HepG2 (cell line): ENCODE results near the gene CTNNA2. TPM values are rescaled to one million over a fixed set of nuclear protein-coding genes. Genes with fewer than 3 reads are reported as not detected.

Source experiments
- ATAC-seq: fragments of 200-7000 bp; cut with Tn5 transposase; 3 replicates; pipeline ENCODE4 v1.9.1; 2020; ENCODE audit warnings: mild to moderate bottlenecking, moderate library complexity
- BruUV-seq: library from RNA; stranded (reverse); fragments of 400-500 nt; replicated peaks from 2 replicates; lab custom pipeline; 2021; lab: Mats Ljungman, UMichigan
- CTCF ChIA-PET: fragments of 300-600 bp; formaldehyde crosslinking; extraction: SDS; loops from one replicate; lab custom pipeline; 2021; ENCODE audit warnings: low total read pairs, inconsistent platforms, low intra/inter-chr PET ratio; lab: Yijun Ruan, JAX
- POLR2A ChIA-PET: fragments of 350-600 bp; sonication (Branson Sonifier 250); formaldehyde crosslinking; loops from one replicate; lab custom pipeline; 2020; ENCODE audit warnings: antibody characterized with exemption, inconsistent platforms; lab: Yijun Ruan, JAX
- DNase-seq: peaks from one replicate; pipeline ENCODE4 v3.0.0-alpha.2; 2015; ENCODE audit warnings: low spot score
- FAIRE-seq: peaks from 3 replicates; lab custom pipeline; 2011; peaks lifted over from hg19 to GRCh38; lab: Jason Lieb, UNC
- H2AFZ ChIP-seq: one replicate; pipeline ENCODE4 v1.6.1; 2011; ENCODE audit warnings: low read length, inconsistent platforms
- H3K27ac ChIP-seq: fragments of 300-600 bp; 3 replicates; pipeline ENCODE4 v1.8.0; 2011; ENCODE audit warnings: mixed run types, mild to moderate bottlenecking, mixed read lengths, low read length, inconsistent platforms; ENCODE audit not compliant: insufficient read depth; ENCODE audit errors: extremely low read length
- H3K27me3 ChIP-seq, 2 experiments: fragments of 200-600 bp in 1 of 2; 2 replicates in 1 of 2; 3 replicates in 1 of 2; pipeline versions ENCODE4 v1.6.0 to v1.8.0; 2011; ENCODE audit warnings: low read length in 2 of 2, mild to moderate bottlenecking in 2 of 2, moderate library complexity in 2 of 2, inconsistent platforms in 1 of 2; ENCODE audit not compliant: insufficient read depth in 2 of 2, control insufficient read depth in 1 of 2
- H3K36me3 ChIP-seq, 2 experiments: fragments of 200-600 bp in 1 of 2; replicated peaks in 1 of 2; 2 replicates in 1 of 2; 3 replicates in 1 of 2; pipeline versions ENCODE4 v1.5.1 to v1.8.0; 2011; ENCODE audit warnings: low read length in 2 of 2, inconsistent platforms in 1 of 2; ENCODE audit not compliant: insufficient read depth in 2 of 2, control insufficient read depth in 1 of 2
- H3K4me1 ChIP-seq: 2 replicates; pipeline ENCODE4 v1.5.1; 2012; ENCODE audit warnings: low read length, inconsistent platforms; ENCODE audit not compliant: insufficient read depth
- H3K4me2 ChIP-seq: 2 replicates; pipeline ENCODE4 v1.6.0; 2011; ENCODE audit warnings: low read depth, low read length, inconsistent platforms
- H3K4me3 ChIP-seq, 3 experiments: fragments of 200-600 bp in 1 of 3; sonication (generic), shearing (Covaris generic) in 1 of 3; replicated peaks in 1 of 3; 2 replicates each; pipeline ENCODE4 v1.5.1; 2011 to 2016; ENCODE audit warnings: low read length in 3 of 3, inconsistent platforms in 2 of 3, low read depth in 2 of 3, mild to moderate bottlenecking in 2 of 3, control low read depth in 1 of 3, mixed read lengths in 1 of 3; ENCODE audit not compliant: insufficient read depth in 1 of 3
- H3K79me2 ChIP-seq: one replicate; pipeline ENCODE4 v1.6.1; 2011; ENCODE audit warnings: low read length, inconsistent platforms; ENCODE audit not compliant: insufficient read depth
- H3K9ac ChIP-seq: 2 replicates; pipeline ENCODE4 v1.6.0; 2011; ENCODE audit warnings: mild to moderate bottlenecking, low read depth, low read length, inconsistent platforms; ENCODE audit not compliant: insufficient read depth
- H3K9me3 ChIP-seq: 2 replicates; pipeline ENCODE4 v1.5.1; 2012; ENCODE audit warnings: mild to moderate bottlenecking, low read length
- H4K20me1 ChIP-seq: 2 replicates; pipeline ENCODE4 v1.6.0; 2011; ENCODE audit warnings: inconsistent platforms, mild to moderate bottlenecking, low read length, moderate library complexity; ENCODE audit not compliant: insufficient read depth
- AHDC1 ChIP-seq: sonication (generic); formaldehyde crosslinking; IDR thresholded peaks from 2 replicates; pipeline ENCODE4 v1.5.1; 2020; ENCODE audit warnings: mild to moderate bottlenecking, missing genetic modification reagents, borderline replicate concordance
- CBX1 ChIP-seq: IDR thresholded peaks from one replicate; pipeline ENCODE4 v1.6.1; 2016; ENCODE audit warnings: antibody characterized with exemption, low read depth
- CEBPZ ChIP-seq: IDR thresholded peaks from 2 replicates; pipeline ENCODE4 v1.6.1; 2012; ENCODE audit warnings: low read length, improper control_type of control experiment
- HDAC1 ChIP-seq: sonication (generic); formaldehyde crosslinking; IDR thresholded peaks from 2 replicates; pipeline ENCODE4 v1.5.1; 2020; ENCODE audit warnings: mild to moderate bottlenecking, missing genetic modification reagents
- NFRKB ChIP-seq: fragments of 450-650 bp; IDR thresholded peaks from 2 replicates; pipeline ENCODE4 v1.6.1; 2017
- RBFOX2 ChIP-seq: fragments of 200-400 bp; formaldehyde crosslinking; IDR thresholded peaks from 2 replicates; pipeline ENCODE4 v1.6.1; 2017; ENCODE audit warnings: low read depth, mild to moderate bottlenecking, low read length
- SETDB1 ChIP-seq: sonication (generic); formaldehyde crosslinking; IDR thresholded peaks from 2 replicates; pipeline ENCODE4 v1.5.1; 2020; ENCODE audit warnings: missing genetic modification reagents, mild to moderate bottlenecking, borderline replicate concordance
- TAF15 ChIP-seq: fragments of 200-400 bp; formaldehyde crosslinking; IDR thresholded peaks from one replicate; pipeline ENCODE4 v1.6.1; 2018; ENCODE audit warnings: mild to moderate bottlenecking, low read depth, low read length; ENCODE audit not compliant: poor library complexity, severe bottlenecking
- TP53 ChIP-seq: sonication (generic); formaldehyde crosslinking; conservative IDR thresholded peaks from 2 replicates; pipeline ENCODE4 v1.4.0; 2020; ENCODE audit warnings: missing genetic modification reagents
- ZNF451 ChIP-seq: sonication (generic); formaldehyde crosslinking; IDR thresholded peaks from 2 replicates; pipeline ENCODE4 v1.5.0; 2020; ENCODE audit warnings: mild to moderate bottlenecking, missing genetic modification reagents
- ZNF614 ChIP-seq: IDR thresholded peaks from 2 replicates; pipeline ENCODE4 v1.6.1; 2018; ENCODE audit warnings: missing biosample characterization, missing genetic modification reagents, inconsistent platforms, borderline replicate concordance
- ZSCAN12 ChIP-seq: sonication (generic); formaldehyde crosslinking; IDR thresholded peaks from 2 replicates; pipeline ENCODE4 v1.9.0; 2021; ENCODE audit warnings: mild to moderate bottlenecking, missing genetic modification reagents
- WGBS: methylation state at CpG from one replicate; pipeline ENCODE4 v1.1.6; 2017; ENCODE audit warnings: low lambda C conversion rate; 5-methylcytosine and 5-hydroxymethylcytosine counted together
- in situ Hi-C: cut with HindIII; loops from 2 replicates; pipeline ENCODE4 v1.10.0; 2017; ENCODE audit warnings: low pct_unique_long_range_greater_than_20kb; ENCODE audit not compliant: extremely low pct_ligation_motif_present
- intact Hi-C: fragments of 100-400 bp; cut with micrococcal nuclease; formaldehyde crosslinking; loops from one replicate; pipeline ENCODE4 v1.10.0; 2022; ENCODE audit not compliant: unreplicated experiment
- polyA plus RNA-seq, 8 experiments: library from polyadenylated mRNA; depleted of rRNA in 3 of 8; stranded (reverse) in 7 of 8; unstranded in 1 of 8; fragments of >200 nt; fragmentation: Illumina TruSeq in 4 of 8; extraction: Trizol in 4 of 8; gene quantifications; 2 replicates each; pipeline versions ENCODE4 v1.2.1 to v1.2.3, GENCODE V29; 2011 to 2016; ENCODE audit warnings: low read depth in 4 of 8, missing spikeins in 1 of 8, mixed read lengths in 1 of 8; ENCODE audit not compliant: insufficient read depth in 1 of 8
- total RNA-seq, 5 experiments: library from RNA; depleted of rRNA; stranded (reverse); fragments of >200 nt; fragmentation: Illumina TruSeq; extraction: Trizol; gene quantifications; 2 replicates each; pipeline ENCODE4 v1.2.3, GENCODE V29; 2016; ENCODE audit warnings: low read depth in 1 of 5
- TF ChIP-seq, protein P1 (sequence below): sonication (generic); formaldehyde crosslinking; conservative IDR thresholded peaks from 2 replicates; pipeline ENCODE4 v1.8.1; 2023; ENCODE audit warnings: missing genetic modification reagents

CTNNA2 gene
- total and polyA plus RNA-seq, 2 of the 13 experiments (the other 11 are each of a cell fraction or from before 2014, with no cell fraction given) = not detected

- TF ChIP-seq CEBPZ (no peak), ZNF614 (CRISPR knock-in tag) (no peak), TAF15 (no peak), HDAC1 (CRISPR knock-in tag) (no peak), CBX1 (no peak), SETDB1 (CRISPR knock-in tag) (no peak)
Measured at GRCh38 chr2:80370375-80371009, 857.6 kb downstream of the CTNNA2 start (continued).

- ChIA-PET POLR2A (no interaction called here), CTCF (no interaction called here)
- Histone ChIP-seq H3K79me2 (no peaks in the 10 kb centered on the region), H3K4me2 (no peak overlapping the region), H3K36me3 (no peaks in the 10 kb centered on the region), H3K4me1 (no peaks in the 10 kb centered on the region), H3K27me3 (no peaks in the 10 kb centered on the region), H3K9me3 (peaks cover 40% of the 10 kb centered on the region), H3K4me3 (no peak overlapping the region), H4K20me1 (no peaks in the 10 kb centered on the region), H3K9ac (no peak overlapping the region), H3K27ac (no peak overlapping the region), H2AFZ (no peak overlapping the region)
- DNase-seq (no peak), ATAC-seq (no peak), FAIRE-seq (no peak)
- in situ Hi-C loops (no loop called here), intact Hi-C loops (loop anchor here (10.0 kb wide), 1 partner anchor 729 kb away; no protein-coding TSS in a partner anchor)
- BruUV-seq = no TSS peak
- 28% methylated on average over 3 of the region's 3 CpGs for WGBS
- TF ChIP-seq, protein P1, sequence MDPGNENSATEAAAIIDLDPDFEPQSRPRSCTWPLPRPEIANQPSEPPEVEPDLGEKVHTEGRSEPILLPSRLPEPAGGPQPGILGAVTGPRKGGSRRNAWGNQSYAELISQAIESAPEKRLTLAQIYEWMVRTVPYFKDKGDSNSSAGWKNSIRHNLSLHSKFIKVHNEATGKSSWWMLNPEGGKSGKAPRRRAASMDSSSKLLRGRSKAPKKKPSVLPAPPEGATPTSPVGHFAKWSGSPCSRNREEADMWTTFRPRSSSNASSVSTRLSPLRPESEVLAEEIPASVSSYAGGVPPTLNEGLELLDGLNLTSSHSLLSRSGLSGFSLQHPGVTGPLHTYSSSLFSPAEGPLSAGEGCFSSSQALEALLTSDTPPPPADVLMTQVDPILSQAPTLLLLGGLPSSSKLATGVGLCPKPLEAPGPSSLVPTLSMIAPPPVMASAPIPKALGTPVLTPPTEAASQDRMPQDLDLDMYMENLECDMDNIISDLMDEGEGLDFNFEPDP (CRISPR knock-in tag) = no peak
- TF ChIP-seq NFRKB = no peak
- TF ChIP-seq TP53 (CRISPR knock-in tag) = no peak
- TF ChIP-seq ZSCAN12 = no peak
- TF ChIP-seq AHDC1 (CRISPR knock-in tag) = no peak
- no peak for TF ChIP-seq ZNF451 (CRISPR knock-in tag)
- no peak for TF ChIP-seq RBFOX2
Measured at GRCh38 chr2:80374105-80374504, 861.3 kb downstream of the CTNNA2 start.
